Mucosa of descending colon (tissue), 3 donors: ENCODE data around the gene RAD51B. TPM values are rescaled to one million over a fixed set of nuclear protein-coding genes. Genes with fewer than 3 reads are reported as not detected.

Experiments used
- ATAC-seq: fragments of 200-7000 bp; cut with Tn5 transposase; one replicate; pipeline ENCODE4 v1.9.1; 2020; ENCODE audit warnings: mild to moderate bottlenecking, moderate library complexity
- DNase-seq, 3 donors: peaks; one replicate each; pipeline ENCODE4 v3.0.0-alpha.2; 2020
- H3K36me3 ChIP-seq: fragments of 200-600 bp; one replicate; pipeline ENCODE4 v1.8.0; 2021; ENCODE audit warnings: low read depth, mild to moderate bottlenecking
- H3K4me1 ChIP-seq: fragments of 200-600 bp; one replicate; pipeline ENCODE4 v1.8.0; 2021; ENCODE audit warnings: low read depth, mild to moderate bottlenecking
- H3K4me3 ChIP-seq: fragments of 200-600 bp; one replicate; pipeline ENCODE4 v1.8.0; 2021; ENCODE audit warnings: mild to moderate bottlenecking
- H3K9me3 ChIP-seq: fragments of 200-600 bp; one replicate; pipeline ENCODE4 v1.8.0; 2021; ENCODE audit warnings: mild to moderate bottlenecking
- CTCF ChIP-seq: fragments of 200-600 bp; IDR thresholded peaks from one replicate; pipeline ENCODE4 v1.8.0; 2022; ENCODE audit warnings: antibody characterized with exemption, mild to moderate bottlenecking
- intact Hi-C, 2 donors: fragments of 100-400 bp; cut with DNase I in 1 of 2; cut with micrococcal nuclease in 1 of 2; formaldehyde crosslinking; loops; one replicate each; pipeline versions ENCODE4 v1.11.0 to v1.11.1; 2022; cut with DNase I, micrococcal nuclease
- total RNA-seq, 3 donors: library from RNA; stranded (reverse); fragmentation: NEBNext Ultra II Directional in 2 of 3; extraction: Animal tissue kit (Norgen Biotek cat#: 25700) in 2 of 3; gene quantifications; one replicate each; pipeline versions ENCODE4 v1.2.1 to v1.2.4, GENCODE V29; 2021 to 2023
- donor health status: DM: no; HTN: no; CAD: no; lungs with moderate emphysema.
- donor health status: DM: no; HTN: no; CAD: no.
- donor health status: DM: no; HTN: yes; CAD: no.

The RAD51B gene
- total RNA-seq, 3 donors from 2014 or later: 15.8 to 23.3 (median 20.9) TPM

- Histone ChIP-seq H3K4me1 (peaks cover 24% of the 10 kb centered on the region), H3K36me3 (no peaks in the 10 kb centered on the region), H3K9me3 (no peaks in the 10 kb centered on the region), H3K4me3 (no peak overlapping the region)
- ATAC-seq (no peak), DNase-seq (no peak)
- intact Hi-C loops: no loop called here
- TF ChIP-seq CTCF: no peak
Observed at GRCh38 chr14:68775614-68776126, 956.1 kb downstream of the RAD51B start.

- no peak for DNase-seq
- no peaks in the 10 kb centered on the region for H3K36me3 ChIP-seq
- TF ChIP-seq CTCF: no peak
- no peak for ATAC-seq
- no peaks in the 10 kb centered on the region for H3K9me3 ChIP-seq
- intact Hi-C loops: no loop called here
- H3K4me3 ChIP-seq: no peak overlapping the region
- H3K4me1 ChIP-seq: peaks cover 43% of the 10 kb centered on the region
Observed at GRCh38 chr14:68777644-68778043, 958.1 kb downstream of the RAD51B start.

Other genes starting within 250 kb of the RAD51B start
- 10 to 100 TPM; 16.6 to 20.0 (median 16.7) TPM for gene PIGH, start 219.5 kb upstream of the RAD51B start, total RNA-seq
- gene ARG2, start 199.9 kb upstream of the RAD51B start, total RNA-seq: 1 to 10 TPM in 2 of 3 donors, under 1 TPM in 1; 0.84 to 5.0 (median 4.4) TPM
- 100 to 1,000 TPM; 110 to 162 (median 148) TPM for gene VTI1B, start 145.1 kb upstream of the RAD51B start, total RNA-seq
- 10 to 100 TPM; 36.0 to 44.1 (median 38.3) TPM for gene RDH11, start 124.0 kb upstream of the RAD51B start, total RNA-seq
- gene RDH12, start 117.9 kb upstream of the RAD51B start, total RNA-seq: not detected
- 10 to 100 TPM; 23.4 to 31.7 (median 29.1) TPM for gene ZFYVE26, start 3.2 kb upstream of the RAD51B start, total RNA-seq